H9 (cell line): ENCODE results near the gene SPRED2. TPM values are rescaled to one million over a fixed set of nuclear protein-coding genes. Genes with fewer than 3 reads are reported as not detected.

Experiments used
- DNase-seq: peaks from one replicate; pipeline ENCODE4 v3.0.0-alpha.2; 2017
- H2AFZ ChIP-seq: one replicate; pipeline ENCODE4 v1.6.1; 2013; ENCODE audit warnings: mild to moderate bottlenecking, low read length, control low read depth, moderate library complexity
- H2AK5ac ChIP-seq: 2 replicates; pipeline ENCODE4 v1.6.1; 2013; ENCODE audit warnings: low read length, control low read depth, mixed read lengths; ENCODE audit not compliant: insufficient read length
- H2BK120ac ChIP-seq: one replicate; pipeline ENCODE4 v1.6.1; 2013; ENCODE audit warnings: low read depth, mild to moderate bottlenecking, low read length, control low read depth, inconsistent platforms; ENCODE audit not compliant: poor library complexity, severe bottlenecking
- H2BK12ac ChIP-seq: 2 replicates; pipeline ENCODE4 v1.6.1; 2013; ENCODE audit warnings: low read length, control low read depth, mixed read lengths, low read depth; ENCODE audit not compliant: insufficient read length
- H2BK15ac ChIP-seq: 2 replicates; pipeline ENCODE4 v1.6.1; 2013; ENCODE audit warnings: low read depth, low read length, control low read depth
- H2BK20ac ChIP-seq: one replicate; pipeline ENCODE4 v1.6.1; 2013; ENCODE audit warnings: low read depth, mild to moderate bottlenecking, low read length, control low read depth, inconsistent platforms; ENCODE audit not compliant: poor library complexity, severe bottlenecking
- H2BK5ac ChIP-seq: 2 replicates; pipeline ENCODE4 v1.6.1; 2013; ENCODE audit warnings: low read length, control low read depth, mixed read lengths; ENCODE audit not compliant: insufficient read length
- H3K14ac ChIP-seq: 2 replicates; pipeline ENCODE4 v1.6.1; 2013; ENCODE audit warnings: low read length, control low read depth; ENCODE audit not compliant: insufficient read depth
- H3K18ac ChIP-seq: 2 replicates; pipeline ENCODE4 v1.6.1; 2013; ENCODE audit warnings: low read depth, mild to moderate bottlenecking, mixed read lengths, low read length, control low read depth; ENCODE audit not compliant: insufficient read length
- H3K23ac ChIP-seq: 2 replicates; pipeline ENCODE4 v1.6.1; 2013; ENCODE audit warnings: low read length, control low read depth, mixed read lengths, low read depth; ENCODE audit not compliant: insufficient read length
- H3K23me2 ChIP-seq: 2 replicates; pipeline ENCODE4 v1.6.1; 2013; ENCODE audit warnings: low read depth, mild to moderate bottlenecking, mixed read lengths, low read length, control low read depth; ENCODE audit not compliant: insufficient read length, poor library complexity, severe bottlenecking
- H3K27ac ChIP-seq: 2 replicates; pipeline ENCODE4 v1.5.1; 2013; ENCODE audit warnings: low read length, control low read depth, mixed read lengths, low read depth; ENCODE audit not compliant: insufficient read length
- H3K27me3 ChIP-seq: 2 replicates; pipeline ENCODE4 v1.6.1; 2013; ENCODE audit warnings: low read length, control low read depth, inconsistent platforms; ENCODE audit not compliant: insufficient read depth
- H3K4ac ChIP-seq: 2 replicates; pipeline ENCODE4 v1.6.1; 2013; ENCODE audit warnings: low read depth, mild to moderate bottlenecking, control low read depth, inconsistent platforms, low read length, moderate library complexity
- H3K4me1 ChIP-seq: 2 replicates; pipeline ENCODE4 v1.6.1; 2013; ENCODE audit warnings: low read length, control low read depth, inconsistent platforms; ENCODE audit not compliant: insufficient read depth
- H3K4me2 ChIP-seq: 2 replicates; pipeline ENCODE4 v1.6.1; 2013; ENCODE audit warnings: low read length, control low read depth, mixed read lengths; ENCODE audit not compliant: insufficient read length, insufficient read depth
- H3K56ac ChIP-seq: 2 replicates; pipeline ENCODE4 v1.6.1; 2013; ENCODE audit warnings: low read depth, mild to moderate bottlenecking, mixed read lengths, low read length, control low read depth; ENCODE audit not compliant: insufficient read length
- H3K79me1 ChIP-seq: 2 replicates; pipeline ENCODE4 v1.6.1; 2013; ENCODE audit warnings: low read depth, mild to moderate bottlenecking, moderate library complexity, low read length, control low read depth, inconsistent platforms; ENCODE audit not compliant: insufficient read depth, poor library complexity, severe bottlenecking
- H3K79me2 ChIP-seq: 2 replicates; pipeline ENCODE4 v1.6.1; 2013; ENCODE audit warnings: low read length, control low read depth, inconsistent platforms; ENCODE audit not compliant: insufficient read depth
- H3K9ac ChIP-seq: 2 replicates; pipeline ENCODE4 v1.6.1; 2013; ENCODE audit warnings: low read length, control low read depth, mixed read lengths; ENCODE audit not compliant: insufficient read length; ENCODE audit errors: extremely low read depth
- H3K9me3 ChIP-seq: one replicate; pipeline ENCODE4 v1.6.1; 2013; ENCODE audit warnings: low read depth, low read length, inconsistent platforms; ENCODE audit not compliant: control insufficient read depth
- H3T11ph ChIP-seq: one replicate; pipeline ENCODE4 v1.6.1; 2013; ENCODE audit warnings: mild to moderate bottlenecking, low read length, control low read depth, inconsistent platforms
- H4K20me1 ChIP-seq: one replicate; pipeline ENCODE4 v1.6.1; 2013; ENCODE audit not compliant: control insufficient read depth, insufficient read length, insufficient read depth
- H4K5ac ChIP-seq: 2 replicates; pipeline ENCODE4 v1.6.1; 2013; ENCODE audit warnings: low read depth, mild to moderate bottlenecking, mixed read lengths, low read length, control low read depth; ENCODE audit not compliant: insufficient read length
- H4K8ac ChIP-seq: replicated peaks from 2 replicates; pipeline ENCODE4 v1.6.1; 2013; ENCODE audit warnings: low read length, control low read depth, mixed read lengths, low read depth; ENCODE audit not compliant: insufficient read length
- H4K91ac ChIP-seq: 2 replicates; pipeline ENCODE4 v1.6.1; 2013; ENCODE audit warnings: low read depth, mild to moderate bottlenecking, moderate library complexity, mixed read lengths, low read length, control low read depth; ENCODE audit not compliant: insufficient read length
- H3K27ac Mint-ChIP-seq, 3 experiments: 2 replicates in 2 of 3; 3 replicates in 1 of 3; pipeline ENCODE4 v1.8.0; 2020 to 2021; ENCODE audit warnings: mixed read lengths in 3 of 3, mild to moderate bottlenecking in 1 of 3, moderate library complexity in 1 of 3
- H3K27me3 Mint-ChIP-seq: 2 replicates; pipeline ENCODE4 v1.8.0; 2021; ENCODE audit warnings: low read depth, mild to moderate bottlenecking, moderate library complexity, mixed read lengths
- H3K36me3 Mint-ChIP-seq, 3 experiments: 2 replicates in 2 of 3; 3 replicates in 1 of 3; pipeline ENCODE4 v1.8.0; 2020 to 2021; ENCODE audit warnings: low read depth in 3 of 3, mixed read lengths in 3 of 3; ENCODE audit not compliant: insufficient read depth in 1 of 3
- H3K4me1 Mint-ChIP-seq, 2 experiments: 2 replicates each; pipeline ENCODE4 v1.8.0; 2020; ENCODE audit warnings: mixed read lengths in 2 of 2
- H3K4me3 Mint-ChIP-seq, 2 experiments: 2 replicates in 1 of 2; 3 replicates in 1 of 2; pipeline ENCODE4 v1.8.0; 2020 to 2021; ENCODE audit warnings: mild to moderate bottlenecking in 2 of 2, mixed read lengths in 2 of 2, moderate library complexity in 1 of 2
- H3K9me3 Mint-ChIP-seq, 2 experiments: 2 replicates in 1 of 2; 3 replicates in 1 of 2; pipeline ENCODE4 v1.8.0; 2020; ENCODE audit warnings: mild to moderate bottlenecking in 2 of 2, mixed read lengths in 2 of 2, moderate library complexity in 1 of 2
- CTCF ChIP-seq: fragments of 200-600 bp; sonication (generic); conservative IDR thresholded peaks from 3 replicates; pipeline ENCODE4 v1.8.0; 2021; ENCODE audit warnings: antibody characterized with exemption, mild to moderate bottlenecking
- WGBS: extraction: QIAGEN DNeasy Blood & Tissue Kit; methylation state at CpG from one replicate; pipeline ENCODE4 v1.1.7; 2013; ENCODE audit warnings: missing lambda C conversion rate, low lambda C conversion rate, mixed read lengths; ENCODE audit not compliant: insufficient read length; ENCODE audit errors: extremely low coverage; 5-methylcytosine and 5-hydroxymethylcytosine counted together
- total RNA-seq: library from RNA; stranded (reverse); gene quantifications from 2 replicates; pipeline ENCODE4 v1.2.1, GENCODE V29; 2021

The SPRED2 gene
- total RNA-seq, 1 experiment from 2014 or later = 23.5 TPM

DNA sequence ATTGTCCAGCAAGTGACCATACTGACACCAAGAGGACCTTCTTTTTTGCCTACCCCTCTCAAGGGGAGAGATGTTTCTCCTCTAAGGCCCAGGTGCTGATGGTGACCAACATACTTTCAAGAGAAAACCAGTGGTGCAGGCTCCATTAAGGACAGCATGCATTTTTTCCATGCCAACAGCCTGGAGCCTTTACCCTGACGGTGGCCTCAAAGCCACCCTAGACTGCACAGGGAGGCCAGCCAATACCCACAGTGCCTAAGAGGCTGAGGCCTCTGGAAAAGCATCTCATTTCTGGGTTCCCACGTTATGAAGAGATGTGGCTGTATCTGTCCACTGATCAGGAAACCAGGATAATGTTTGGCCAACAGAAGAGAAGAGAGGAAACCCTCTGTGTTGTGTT, 19.3 kb downstream of the SPRED2 start:
- Mint-ChIP-seq H3K9me3 (no peaks in the 10 kb centered on the region), H3K36me3 (no peaks in the 10 kb centered on the region; a peak in 1 of 7 replicates), H3K4me3 (no peak overlapping the region), H3K4me1 (peaks cover 55 to 56% of the 10 kb centered on the region in 2 experiments), H3K27ac (no peak overlapping the region), H3K27me3 (no peaks in the 10 kb centered on the region)
- Histone ChIP-seq H3K4me1 (peaks cover 27% of the 10 kb centered on the region), H3K27ac (no peak overlapping the region), H3K79me1 (no peaks in the 10 kb centered on the region), H2AK5ac (no peak overlapping the region), H2BK120ac (no peak overlapping the region), H3K18ac (no peak overlapping the region), H3K4ac (no peak overlapping the region), H3K23me2 (no peaks in the 10 kb centered on the region), H3T11ph (no peak overlapping the region), H3K9ac (no peak overlapping the region), H3K27me3 (no peaks in the 10 kb centered on the region), H4K20me1 (no peaks in the 10 kb centered on the region), H2BK20ac (no peak overlapping the region), H2BK12ac (no peak overlapping the region), H2AFZ (no peak overlapping the region), H2BK15ac (no peak overlapping the region), H3K9me3 (no peaks in the 10 kb centered on the region), H3K4me2 (no peak overlapping the region), H4K5ac (no peak overlapping the region), H3K56ac (no peak overlapping the region), H3K23ac (no peak overlapping the region), H4K8ac (no peak overlapping the region), H3K14ac (no peak overlapping the region), H4K91ac (no peak overlapping the region), H3K79me2 (no peaks in the 10 kb centered on the region), H2BK5ac (no peak overlapping the region)
- WGBS = no CpG with 5 or more reads among the region's 2 CpGs
- DNase-seq = no peak
- no peak for TF ChIP-seq CTCF
